Stomach (tissue), 4 donors: Measurements from ENCODE around the gene CHTF18.

Experiments
- CTCF ChIP-seq, 7 experiments: fragments of 450-650 bp in 4 of 7; fragments of 200-600 bp in 3 of 7; sonication (generic) in 3 of 7; IDR thresholded peaks; one replicate each; pipeline ENCODE4 v1.5.1; 2016 to 2019; ENCODE audit warnings: antibody characterized with exemption in 7 of 7, control low read depth in 2 of 7, mild to moderate bottlenecking in 1 of 7
- EP300 ChIP-seq: sonication (generic); formaldehyde crosslinking; IDR thresholded peaks from one replicate; pipeline ENCODE4 v1.6.1; 2017; ENCODE audit warnings: antibody characterized with exemption
- POLR2A ChIP-seq, 4 donors: fragments of 450-650 bp; IDR thresholded peaks; one replicate each; pipeline ENCODE4 v1.6.1; 2016; ENCODE audit warnings: antibody characterized with exemption in 4 of 4, control low read depth in 2 of 4, mild to moderate bottlenecking in 1 of 4, moderate library complexity in 1 of 4
- POLR2AphosphoS5 ChIP-seq, 3 donors: sonication (generic); formaldehyde crosslinking; IDR thresholded peaks; one replicate each; pipeline ENCODE4 v1.6.1; 2016; ENCODE audit warnings: antibody characterized with exemption in 3 of 3

- TF ChIP-seq CTCF (IDR thresholded peaks at IDR 0.05) = no peak
- TF ChIP-seq EP300 = no peak
- TF ChIP-seq POLR2A (IDR thresholded peaks at IDR 0.05) = no peak
- no peak for TF ChIP-seq POLR2AphosphoS5 (IDR thresholded peaks at IDR 0.05)
Observed at GRCh38 chr16:833411-833810, 45.0 kb downstream of the CHTF18 start.
